ENCODE results near the gene MIA. TPM values are rescaled to one million over a fixed set of nuclear protein-coding genes. Genes with fewer than 3 reads are reported as not detected.
"Not testable (repeated sequence)": the region's sequence is repeated elsewhere in the genome, so short reads cannot be mapped to it uniquely, and the experiment has no call there.

Gene MIA
- total RNA-seq (2014; rRNA removed; shearing (Covaris generic)), result 6.7 and 9.5 TPM in 2 replicates
- polyA plus RNA-seq (2015; cell fraction: cytosol; rRNA removed), result 5.2 and 5.9 TPM in 2 replicates
- 1.6 and 6.2 TPM in 2 replicates for polyA plus RNA-seq (2015; cell fraction: nucleus; rRNA removed)

- peak; percentile 80 for DNase-seq (ENCODE audit: low read depth)
Observed at GRCh38 chr19:40774916-40775631, at the start of gene MIA. Gene MIA (plus strand): TSS chr19:40775521. CDS start chr19:40775543, 22 bp downstream.

DNA sequence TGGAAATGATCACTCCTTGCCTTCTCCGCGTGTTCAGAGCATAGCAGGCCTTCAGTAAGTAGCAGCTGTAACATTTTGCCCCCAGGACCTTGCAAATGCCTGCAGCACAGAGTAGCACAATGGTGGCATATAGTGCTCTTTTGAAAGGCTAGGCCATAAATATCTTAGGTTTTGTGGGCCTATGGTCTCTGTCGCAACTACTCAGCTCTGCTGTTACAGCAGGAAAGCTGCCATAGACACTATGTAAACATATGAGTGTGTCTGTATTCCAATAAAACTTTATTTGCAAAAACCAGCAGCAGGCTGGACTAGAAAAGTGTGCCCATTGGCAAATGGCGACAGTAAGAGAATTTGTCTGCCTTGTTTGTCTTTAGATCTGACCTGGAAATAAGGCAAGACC is 49.0 kb upstream of the MIA start:
- no peak for DNase-seq (ENCODE audit: low read depth)

- not testable (repeated sequence) for DNase-seq (ENCODE audit: low read depth)
Observed at GRCh38 chr19:40730065-40730464, 45.3 kb upstream of the MIA start.

GRCh38 chr19:40732304-40732703 is 43.0 kb upstream of the MIA start:
- DNase-seq (ENCODE audit: low read depth), result not testable (repeated sequence)

- DNase-seq (ENCODE audit: low read depth), result no peak
Observed at GRCh38 chr19:40733149-40733548, 42.2 kb upstream of the MIA start.

DNA sequence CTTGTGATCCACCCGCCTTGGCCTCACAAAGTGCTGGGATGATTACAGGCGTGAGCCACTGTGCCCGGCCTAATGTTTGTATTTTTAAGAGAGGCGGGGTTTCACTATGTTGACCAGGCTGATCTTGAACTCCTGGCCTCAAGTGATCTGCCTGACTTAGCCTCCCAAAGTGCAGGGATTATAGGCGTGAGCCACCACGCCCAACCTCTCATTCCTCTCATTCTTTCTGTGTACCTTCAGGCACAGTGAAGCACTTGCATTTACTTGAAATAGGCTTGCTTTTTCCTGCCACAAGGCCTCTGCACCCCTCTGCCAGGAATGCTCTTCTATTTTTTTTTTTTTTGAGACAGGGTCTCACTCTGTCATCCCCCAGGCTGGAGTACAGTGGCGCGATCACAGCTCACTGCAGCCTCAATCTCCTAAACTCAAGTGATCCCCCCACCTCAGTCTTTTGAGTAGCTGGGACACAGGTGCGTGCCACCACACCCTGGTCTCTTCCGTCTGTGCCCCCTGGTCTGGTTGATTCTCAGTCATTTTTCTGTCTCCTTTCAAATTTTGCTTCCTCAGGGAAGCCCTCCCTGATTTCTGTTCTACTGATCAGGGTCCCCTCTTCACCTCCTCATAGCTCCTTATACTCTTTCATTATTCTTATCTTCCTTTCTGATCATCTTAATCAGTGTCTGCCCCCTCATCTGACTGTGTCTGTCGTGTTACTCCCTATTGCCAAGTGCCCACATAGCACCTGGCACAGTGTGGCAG is 40.1 kb upstream of the MIA start:
- DNase-seq (ENCODE audit: low read depth), result no peak

GRCh38 chr19:40736661-40737060 is 38.7 kb upstream of the MIA start:
- no peak for DNase-seq (ENCODE audit: low read depth)

GRCh38 chr19:40737102-40737644 is 38.1 kb upstream of the MIA start:
- no peak for DNase-seq (ENCODE audit: low read depth)

GRCh38 chr19:40739030-40739839 is 36.1 kb upstream of the MIA start:
- DNase-seq (ENCODE audit: low read depth), result no peak

- DNase-seq (ENCODE audit: low read depth), result no peak
Observed at GRCh38 chr19:40739871-40740703, 35.2 kb upstream of the MIA start.

- DNase-seq (ENCODE audit: low read depth), result no peak
Observed at GRCh38 chr19:40740747-40741146, 34.6 kb upstream of the MIA start.

GRCh38 chr19:40741527-40742390 is 33.6 kb upstream of the MIA start:
- no peak for DNase-seq (ENCODE audit: low read depth)

GRCh38 chr19:40742477-40742876 is 32.8 kb upstream of the MIA start:
- DNase-seq (ENCODE audit: low read depth), result no peak

- DNase-seq (ENCODE audit: low read depth), result no peak
Observed at GRCh38 chr19:40742886-40743285, 32.4 kb upstream of the MIA start.

- no peak for DNase-seq (ENCODE audit: low read depth)
Observed at GRCh38 chr19:40743926-40744325, 31.4 kb upstream of the MIA start.

DNA sequence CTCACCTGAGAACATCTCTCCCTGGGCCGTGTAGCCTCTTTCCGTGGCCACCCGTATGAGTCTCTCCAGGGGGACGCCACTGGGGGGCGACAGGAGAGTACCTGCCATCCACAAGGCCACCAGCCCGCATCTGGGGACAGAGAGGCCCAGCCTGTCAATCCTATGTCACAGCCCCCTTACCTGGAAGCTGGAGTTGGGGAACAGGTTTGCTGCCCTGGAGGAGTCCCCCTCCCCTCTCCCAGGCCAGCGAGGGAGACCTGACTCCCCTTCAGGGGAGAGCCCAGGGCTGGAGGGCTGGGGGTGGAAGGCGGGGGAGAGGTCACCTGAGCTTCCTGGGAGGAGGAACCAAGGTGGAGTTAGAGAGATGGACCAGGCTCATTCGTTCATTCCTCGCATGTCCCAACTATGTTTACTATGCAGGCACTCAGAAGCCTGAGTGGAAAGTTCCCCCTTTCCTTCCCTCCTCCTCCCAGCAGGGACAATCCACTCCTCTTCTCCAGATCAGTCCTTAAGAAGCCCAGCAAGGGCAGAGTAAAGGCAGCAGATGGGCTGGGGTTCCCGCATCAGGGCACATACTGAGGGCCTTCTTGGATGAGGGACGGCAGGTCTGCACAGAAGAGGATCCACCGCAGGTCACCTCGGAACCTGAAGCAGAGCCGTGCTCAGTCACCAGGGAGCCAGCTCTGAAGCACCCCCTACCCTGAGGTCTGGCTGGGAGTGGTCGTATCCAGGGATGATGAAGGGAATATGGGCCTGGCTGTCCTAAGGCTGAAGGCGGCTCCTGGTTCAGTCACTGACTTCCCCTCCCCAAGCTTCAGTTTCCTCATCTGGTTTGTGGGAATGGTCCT is 30.5 kb upstream of the MIA start:
- no peak for DNase-seq (ENCODE audit: low read depth)

GRCh38 chr19:40745402-40745780 is 29.9 kb upstream of the MIA start:
- no peak for DNase-seq (ENCODE audit: low read depth)

DNA sequence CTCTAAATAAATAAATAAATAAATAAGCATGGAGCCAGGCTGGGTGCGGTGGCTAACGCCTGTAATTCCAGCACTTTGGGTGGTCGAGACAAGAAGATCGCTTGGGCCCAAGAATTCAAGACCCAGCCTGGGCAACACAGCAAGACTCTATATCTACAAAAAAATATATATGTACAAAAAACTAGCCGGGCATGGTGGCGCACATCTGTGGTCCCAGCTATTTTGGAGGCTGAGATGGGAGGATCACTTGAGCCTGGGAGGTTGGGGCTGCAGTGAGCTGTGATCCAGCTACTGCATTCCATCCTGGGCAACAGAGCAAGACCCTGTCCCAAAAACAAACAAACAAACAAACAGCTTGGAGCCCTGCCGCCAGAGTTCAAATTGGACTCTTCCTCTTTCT is 27.8 kb upstream of the MIA start:
- no peak for DNase-seq (ENCODE audit: low read depth)
